ENCODE measurements around the gene CNGA3.

Gene CNGA3

GRCh38 chr2:98329549-98329948 lies 16.7 kb upstream of the CNGA3 start:
- no peak for DNase-seq

DNA sequence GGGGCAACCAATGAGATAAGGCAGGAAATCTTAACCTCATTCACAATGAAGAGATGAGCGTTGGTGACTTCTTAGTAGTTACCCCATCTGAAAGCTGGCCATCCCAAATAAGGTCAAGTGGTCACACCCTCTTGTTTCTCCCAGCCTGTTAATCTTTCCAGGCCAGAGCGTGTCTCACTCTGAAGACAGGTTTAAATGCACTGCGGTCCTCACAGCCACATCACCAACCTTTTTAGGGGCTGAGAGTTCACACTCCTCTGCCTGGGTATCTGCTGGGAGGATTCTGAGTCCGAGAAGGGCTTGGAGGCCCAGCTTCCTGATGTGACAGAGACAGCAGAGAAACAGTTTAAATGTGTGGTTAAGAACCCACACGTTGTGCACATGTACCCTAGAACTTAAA lies 13.3 kb upstream of the CNGA3 start:
- DNase-seq: no peak

DNA sequence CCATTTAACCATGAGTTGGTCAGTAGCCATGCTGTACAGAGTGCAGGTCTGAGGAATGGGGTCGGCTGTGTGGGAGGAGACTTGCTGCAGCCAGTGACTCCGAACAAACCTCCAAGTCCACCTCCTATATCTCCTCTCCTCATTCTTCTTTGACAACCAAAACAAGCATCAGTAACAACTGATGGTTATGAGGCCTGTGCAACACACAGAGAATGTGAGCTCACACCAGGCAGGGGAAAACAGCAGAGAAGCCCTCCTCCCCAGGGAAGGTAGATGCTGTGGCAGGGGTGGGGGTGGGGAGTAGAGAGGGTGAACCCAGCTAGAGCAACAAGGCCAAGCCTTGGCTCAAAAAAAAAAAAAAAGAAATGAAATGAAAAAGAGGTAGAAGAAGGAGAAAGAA lies 12.3 kb upstream of the CNGA3 start:
- no peak for DNase-seq

- DNase-seq: peak; percentile 45 to 63
Observed at GRCh38 chr2:98334439-98335078, 11.7 kb upstream of the CNGA3 start.

GRCh38 chr2:98335271-98335670 lies 11.0 kb upstream of the CNGA3 start:
- DNase-seq: no peak

DNA sequence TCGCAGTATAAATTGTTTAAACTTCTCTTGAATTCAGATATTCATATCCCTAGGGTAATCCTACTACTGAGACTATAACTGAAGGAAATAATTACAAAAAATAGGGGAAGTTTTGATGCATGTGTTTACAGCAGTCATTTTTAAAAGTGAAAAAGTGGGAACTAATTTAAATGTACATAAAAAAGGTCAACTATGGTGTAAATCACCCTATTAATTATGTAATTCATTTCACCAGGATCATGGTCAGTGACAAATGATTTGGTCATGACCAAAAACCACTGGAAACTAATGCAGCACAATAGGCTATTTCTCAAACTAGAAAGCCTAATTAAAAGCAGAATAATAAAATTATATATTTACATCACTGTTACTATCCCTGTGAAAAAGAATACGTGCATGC lies 5.0 kb upstream of the CNGA3 start:
- DNase-seq: no peak

- peak; percentile 10 to 76 for DNase-seq
Observed at GRCh38 chr2:98343285-98343684, 3.0 kb upstream of the CNGA3 start.

DNA sequence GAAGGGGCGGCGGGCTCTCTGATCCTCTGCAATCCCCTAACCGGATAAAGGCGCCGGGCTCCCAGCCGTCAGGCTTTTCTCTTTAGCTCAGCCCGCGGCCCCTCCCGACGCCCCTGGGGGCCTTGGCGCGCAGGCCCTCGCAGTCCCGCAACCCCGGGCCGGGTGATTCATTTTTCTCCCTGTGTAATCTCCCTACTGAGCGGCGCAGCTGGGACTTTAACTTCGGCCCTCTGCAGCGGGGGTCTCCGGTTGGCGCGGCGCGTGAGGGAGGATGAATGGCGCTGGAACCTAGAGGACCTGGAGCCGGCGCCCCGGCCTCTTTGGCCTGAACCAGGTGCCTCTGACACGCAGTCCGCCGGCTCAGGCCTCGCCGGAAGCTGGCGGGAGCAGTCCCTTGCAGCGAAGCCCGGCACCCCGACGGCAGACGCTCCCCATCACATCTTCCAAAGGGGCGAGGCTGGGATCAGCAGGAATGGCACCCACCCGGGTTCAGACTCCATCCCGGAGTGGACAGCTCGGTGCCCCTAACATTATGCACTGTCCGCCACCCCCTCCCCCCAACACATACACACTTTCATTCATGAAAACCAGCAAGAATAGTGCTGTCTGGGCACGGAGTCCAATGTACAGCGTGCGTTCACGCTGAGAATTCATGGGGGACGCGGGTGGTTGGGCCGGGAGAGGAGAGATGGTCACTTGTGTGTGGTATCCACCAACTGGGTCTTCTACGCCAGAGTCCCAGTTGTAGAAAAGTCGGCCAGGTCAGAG lies 1.2 kb downstream of the CNGA3 start:
- DNase-seq: peak in 1 of 2 experiments; percentile 39

DNA sequence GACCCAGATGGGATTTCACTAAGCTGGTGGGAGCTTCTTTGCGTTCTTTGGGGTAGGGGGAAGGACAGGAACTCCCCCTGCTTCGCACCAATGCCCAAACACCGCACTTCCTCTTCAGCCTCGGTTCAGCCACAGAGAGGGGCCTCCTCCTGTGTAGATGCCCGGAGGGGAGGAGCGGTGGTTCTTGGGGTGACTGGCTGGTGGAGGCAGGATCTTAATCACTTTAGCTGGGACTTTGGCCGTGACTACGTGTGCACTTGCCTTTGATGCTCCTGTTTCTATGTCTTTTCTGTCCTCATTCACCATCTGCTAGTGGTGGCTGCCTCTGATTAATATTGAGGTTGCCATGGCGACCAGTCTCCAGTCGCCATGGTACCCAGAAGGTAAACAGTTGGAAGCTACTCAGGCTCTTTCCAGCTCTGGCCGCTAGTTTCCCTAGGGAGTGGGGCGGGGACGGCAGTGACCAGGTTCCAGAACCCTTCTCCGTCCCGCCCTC lies 1.9 kb downstream of the CNGA3 start:
- DNase-seq: peak; percentile 86 to 95

- DNase-seq: no peak
Observed at GRCh38 chr2:98350411-98350810, 4.2 kb downstream of the CNGA3 start.

DNA sequence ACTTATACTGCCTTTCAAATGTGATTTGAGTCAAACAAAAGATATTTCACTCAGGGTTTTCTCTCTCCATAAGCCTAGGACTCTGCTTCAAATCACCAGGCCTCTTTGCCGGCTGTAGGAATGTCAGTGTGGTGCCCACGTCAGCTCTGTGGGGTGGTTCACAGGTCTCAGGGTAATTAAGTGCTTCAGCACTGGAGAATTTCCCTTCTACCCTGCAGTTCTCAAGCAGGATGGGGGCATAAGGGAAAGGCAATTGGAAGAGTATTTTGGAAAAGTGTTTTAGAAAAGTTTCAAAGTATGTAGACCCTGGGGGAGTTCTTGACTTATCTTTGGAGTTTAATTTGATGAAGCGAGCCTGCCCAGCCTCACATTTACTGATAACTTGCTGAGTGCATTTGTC lies 9.6 kb downstream of the CNGA3 start:
- no peak for DNase-seq

GRCh38 chr2:98356729-98357128 lies 10.5 kb downstream of the CNGA3 start:
- no peak for DNase-seq

- no peak for DNase-seq
Observed at GRCh38 chr2:98357849-98358248, 11.6 kb downstream of the CNGA3 start.

- DNase-seq: no peak
Observed at GRCh38 chr2:98359986-98360385, 13.7 kb downstream of the CNGA3 start.

DNA sequence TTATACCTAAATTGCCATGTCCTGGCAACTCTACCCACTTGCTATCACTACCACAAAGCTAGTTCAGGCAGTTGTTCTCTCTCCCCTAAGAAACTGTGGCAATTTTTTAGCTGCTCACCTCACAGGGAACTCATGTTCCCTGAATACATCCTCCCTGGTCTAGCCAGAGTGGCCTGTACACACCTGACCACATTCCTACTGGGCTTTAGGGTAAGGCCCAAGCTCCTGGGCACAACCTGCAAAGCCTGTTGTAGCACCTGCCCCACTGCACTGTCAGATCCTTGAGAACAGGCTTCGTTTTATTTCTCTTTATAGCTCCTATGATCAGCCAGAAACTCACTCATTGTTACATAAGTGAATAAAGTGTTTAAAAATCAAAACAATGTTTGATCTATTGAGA lies 21.5 kb downstream of the CNGA3 start:
- no peak for DNase-seq

GRCh38 chr2:98369710-98370239 lies 23.5 kb downstream of the CNGA3 start:
- no peak for DNase-seq

- DNase-seq: no peak
Observed at GRCh38 chr2:98372121-98372520, 25.9 kb downstream of the CNGA3 start.

- DNase-seq: no peak
Observed at GRCh38 chr2:98372579-98372978, 26.3 kb downstream of the CNGA3 start.

DNA sequence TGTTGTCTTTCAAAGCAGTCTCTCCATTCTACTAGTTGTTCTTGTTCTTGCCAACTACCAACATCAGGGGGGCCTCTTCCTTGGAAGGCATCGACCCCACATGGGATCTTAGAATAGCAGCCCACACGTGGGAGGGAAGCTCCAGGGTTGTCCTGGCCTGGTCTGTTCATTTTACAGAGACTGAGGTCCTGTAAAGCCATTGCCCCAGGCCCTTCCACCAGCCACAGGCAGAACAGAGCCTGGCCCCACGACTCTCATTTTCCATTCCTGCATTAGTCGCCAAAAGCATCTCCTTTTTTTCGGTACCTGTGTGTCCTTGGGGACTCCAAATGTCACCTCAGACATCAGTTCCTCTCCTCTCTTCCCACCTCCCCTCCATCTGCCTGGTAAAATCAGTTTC lies 28.0 kb downstream of the CNGA3 start:
- no peak for DNase-seq

GRCh38 chr2:98374958-98375570 lies 28.8 kb downstream of the CNGA3 start:
- DNase-seq: no peak

DNA sequence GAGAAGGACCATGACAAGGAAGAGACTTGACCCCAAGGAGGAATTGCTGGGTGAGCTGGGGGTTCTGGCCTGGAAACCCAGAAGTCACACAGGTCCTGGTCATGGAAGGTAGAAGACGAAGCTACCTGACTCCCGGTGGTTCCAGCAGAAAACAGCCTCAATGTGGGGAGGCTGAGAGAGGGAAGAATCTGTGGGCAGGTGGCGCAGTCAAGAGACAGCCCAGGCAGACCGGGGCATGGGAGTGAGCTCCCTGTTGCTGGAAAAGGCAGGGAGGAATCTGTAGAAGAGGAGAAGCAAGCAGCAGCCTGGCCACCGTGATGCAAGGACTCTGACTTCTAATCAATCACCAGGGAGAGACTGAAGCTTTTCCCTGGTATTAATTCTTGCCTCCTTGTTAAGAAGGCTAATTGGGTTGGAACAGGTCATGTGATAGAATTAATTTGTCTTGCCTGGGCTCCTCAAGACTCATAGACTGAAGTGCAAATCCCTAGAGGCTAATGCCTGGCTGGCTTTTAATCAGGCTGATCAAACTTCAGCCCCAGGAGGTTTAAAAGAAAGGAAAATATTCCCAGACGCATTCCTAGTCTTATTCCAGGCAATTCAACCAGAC lies 30.1 kb downstream of the CNGA3 start:
- DNase-seq: peak; percentile 24 to 67

DNA sequence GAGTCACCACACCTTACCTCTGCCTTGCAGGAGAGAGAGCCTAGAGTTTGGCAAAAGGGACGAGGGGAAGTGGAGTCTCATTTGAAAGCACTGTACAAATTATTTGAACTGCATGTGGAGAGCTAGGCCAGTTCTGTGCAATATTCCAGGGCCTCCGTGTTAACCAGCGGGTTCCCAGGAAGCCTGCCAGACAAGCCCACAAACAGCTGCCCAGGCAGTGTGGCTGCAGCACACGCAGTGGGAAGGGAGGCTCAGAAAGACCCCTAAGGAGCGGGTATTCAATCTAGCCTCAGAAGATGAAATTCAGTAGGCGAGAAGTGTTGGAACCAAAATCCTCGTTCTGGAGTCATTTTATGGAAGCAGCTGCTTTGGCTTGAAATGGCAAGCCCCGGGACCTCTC lies 30.7 kb downstream of the CNGA3 start:
- peak in 1 of 2 experiments; percentile 11 for DNase-seq

GRCh38 chr2:98377544-98377943 lies 31.3 kb downstream of the CNGA3 start:
- no peak for DNase-seq
